Activated CD4-positive, CD25-positive, alpha-beta regulatory T cell (primary cell): ENCODE measurements around the gene VGLL2.
"Not testable (repeated sequence)": the region's sequence is repeated elsewhere in the genome, so short reads cannot be mapped to it uniquely, and the experiment has no call there.

Experiments used
- DNase-seq, 4 experiments: peaks; one replicate each; lab custom pipeline; 2025; lab: John Stamatoyannopoulos, UW

Gene VGLL2

GRCh38 chr6:117265410-117266256 is at the start of gene VGLL2:
VGLL2 (plus strand) TSS chr6:117265558; CDS start chr6:117265764, 206 bp downstream.
- no peak for DNase-seq

- no peak for DNase-seq
Observed at GRCh38 chr6:117222861-117223260, 42.5 kb upstream of the VGLL2 start.

GRCh38 chr6:117226778-117227177 is 38.6 kb upstream of the VGLL2 start:
- no peak for DNase-seq

- no peak for DNase-seq
Observed at GRCh38 chr6:117227245-117227962, 38.0 kb upstream of the VGLL2 start.

- DNase-seq: no peak
Observed at GRCh38 chr6:117228202-117228601, 37.2 kb upstream of the VGLL2 start.

- DNase-seq: no peak
Observed at GRCh38 chr6:117229870-117230269, 35.5 kb upstream of the VGLL2 start.

- no peak for DNase-seq
Observed at GRCh38 chr6:117231466-117231865, 33.9 kb upstream of the VGLL2 start.

GRCh38 chr6:117232196-117232595 is 33.2 kb upstream of the VGLL2 start:
- no peak for DNase-seq

- DNase-seq: no peak
Observed at GRCh38 chr6:117233145-117233544, 32.2 kb upstream of the VGLL2 start.

- no peak for DNase-seq
Observed at GRCh38 chr6:117237561-117237960, 27.8 kb upstream of the VGLL2 start.

GRCh38 chr6:117244571-117244970 is 20.8 kb upstream of the VGLL2 start:
- not testable (repeated sequence) for DNase-seq

- DNase-seq: not testable (repeated sequence)
Observed at GRCh38 chr6:117244979-117245378, 20.4 kb upstream of the VGLL2 start.

- DNase-seq: no peak
Observed at GRCh38 chr6:117253785-117254184, 11.6 kb upstream of the VGLL2 start.

- DNase-seq: no peak
Observed at GRCh38 chr6:117262799-117263198, 2.6 kb upstream of the VGLL2 start.

- DNase-seq: no peak
Observed at GRCh38 chr6:117263353-117263927, 1.9 kb upstream of the VGLL2 start.

GRCh38 chr6:117264369-117264691 is 1.0 kb upstream of the VGLL2 start:
- DNase-seq: no peak

GRCh38 chr6:117264692-117265409 is 507 bp upstream of the VGLL2 start:
- no peak for DNase-seq

GRCh38 chr6:117266257-117267053 is 1.1 kb downstream of the VGLL2 start:
- DNase-seq: no peak

GRCh38 chr6:117267054-117267347 is 1.6 kb downstream of the VGLL2 start:
- DNase-seq: no peak

GRCh38 chr6:117267766-117268534 is 2.6 kb downstream of the VGLL2 start:
- no peak for DNase-seq

- DNase-seq: no peak
Observed at GRCh38 chr6:117268924-117269323, 3.6 kb downstream of the VGLL2 start.
